Measurements from ENCODE around the gene DAD1.
"Not testable (repeated sequence)": the region's sequence is repeated elsewhere in the genome, so short reads cannot be mapped to it uniquely, and the experiment has no call there.

DAD1 gene

DNA sequence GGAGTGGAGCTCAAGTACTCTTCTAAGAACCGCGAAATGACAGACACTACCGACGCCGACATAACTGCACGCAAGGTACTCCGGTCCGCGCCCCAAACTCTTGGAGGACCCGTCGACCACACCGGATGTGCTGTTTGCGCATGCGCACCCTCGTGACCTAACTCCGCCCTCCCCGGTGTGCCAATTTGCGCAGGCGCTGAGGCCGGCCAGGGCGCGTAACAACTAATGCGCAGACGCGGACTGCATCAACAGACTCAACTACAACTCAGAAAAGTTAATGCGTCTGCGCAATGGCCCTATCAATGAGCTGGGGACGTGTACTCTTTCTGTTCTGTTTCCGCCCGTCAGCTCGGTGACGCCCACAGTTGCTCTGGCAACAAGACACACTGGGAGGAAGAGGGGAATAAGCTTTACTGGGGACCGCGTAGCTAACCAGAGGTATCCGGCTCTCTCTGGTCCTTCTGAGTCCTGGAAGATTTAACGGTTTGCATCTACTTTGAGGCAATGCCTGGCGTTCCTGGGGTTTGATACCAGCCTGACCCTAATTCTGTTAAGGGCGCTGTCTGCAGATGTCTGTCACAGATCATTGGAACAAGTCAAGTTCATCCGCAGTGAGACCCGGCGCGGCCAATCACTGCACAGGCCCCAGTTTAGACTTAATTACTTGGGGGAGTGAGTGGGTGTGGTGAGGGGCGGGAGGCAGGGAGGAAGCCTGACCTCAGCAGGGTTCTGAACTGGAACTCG, at the start of gene DAD1:
DAD1 (minus strand) TSS at position 129 of the 744 bp plus-strand sequence; CDS start at position 62, 67 bp downstream.
- TF ChIP-seq, protein P1, sequence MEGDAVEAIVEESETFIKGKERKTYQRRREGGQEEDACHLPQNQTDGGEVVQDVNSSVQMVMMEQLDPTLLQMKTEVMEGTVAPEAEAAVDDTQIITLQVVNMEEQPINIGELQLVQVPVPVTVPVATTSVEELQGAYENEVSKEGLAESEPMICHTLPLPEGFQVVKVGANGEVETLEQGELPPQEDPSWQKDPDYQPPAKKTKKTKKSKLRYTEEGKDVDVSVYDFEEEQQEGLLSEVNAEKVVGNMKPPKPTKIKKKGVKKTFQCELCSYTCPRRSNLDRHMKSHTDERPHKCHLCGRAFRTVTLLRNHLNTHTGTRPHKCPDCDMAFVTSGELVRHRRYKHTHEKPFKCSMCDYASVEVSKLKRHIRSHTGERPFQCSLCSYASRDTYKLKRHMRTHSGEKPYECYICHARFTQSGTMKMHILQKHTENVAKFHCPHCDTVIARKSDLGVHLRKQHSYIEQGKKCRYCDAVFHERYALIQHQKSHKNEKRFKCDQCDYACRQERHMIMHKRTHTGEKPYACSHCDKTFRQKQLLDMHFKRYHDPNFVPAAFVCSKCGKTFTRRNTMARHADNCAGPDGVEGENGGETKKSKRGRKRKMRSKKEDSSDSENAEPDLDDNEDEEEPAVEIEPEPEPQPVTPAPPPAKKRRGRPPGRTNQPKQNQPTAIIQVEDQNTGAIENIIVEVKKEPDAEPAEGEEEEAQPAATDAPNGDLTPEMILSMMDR (IDR thresholded peaks at IDR 0.05): no peak; the same call in 1 of the 2 replicates
- TF ChIP-seq ZFX (IDR thresholded peaks at IDR 0.05; ENCODE audit: borderline replicate concordance): no peak
- H3K27ac ChIP-seq: peak within 1 kb of the TSS; percentile 73

DNA sequence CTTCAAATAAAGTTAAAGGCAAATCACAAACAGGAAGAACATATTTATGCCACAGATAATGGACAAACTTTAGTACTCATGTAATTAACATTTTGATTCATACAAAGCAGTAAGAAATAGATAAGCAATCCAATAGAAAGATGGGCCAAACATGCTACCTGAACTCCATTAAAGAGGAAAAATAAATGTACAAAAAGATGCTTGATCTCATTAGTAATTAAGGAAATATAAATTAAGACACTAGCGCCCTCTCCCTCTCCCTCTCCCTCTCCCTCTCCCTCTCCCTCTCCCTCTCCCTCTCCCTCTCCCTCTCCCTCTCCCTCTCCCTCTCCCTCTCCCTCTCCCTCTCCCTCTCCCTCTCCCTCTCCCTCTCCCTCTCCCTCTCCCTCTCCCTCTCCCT, 47.0 kb upstream of the DAD1 start:
- H3K27ac ChIP-seq: not testable (repeated sequence)

DNA sequence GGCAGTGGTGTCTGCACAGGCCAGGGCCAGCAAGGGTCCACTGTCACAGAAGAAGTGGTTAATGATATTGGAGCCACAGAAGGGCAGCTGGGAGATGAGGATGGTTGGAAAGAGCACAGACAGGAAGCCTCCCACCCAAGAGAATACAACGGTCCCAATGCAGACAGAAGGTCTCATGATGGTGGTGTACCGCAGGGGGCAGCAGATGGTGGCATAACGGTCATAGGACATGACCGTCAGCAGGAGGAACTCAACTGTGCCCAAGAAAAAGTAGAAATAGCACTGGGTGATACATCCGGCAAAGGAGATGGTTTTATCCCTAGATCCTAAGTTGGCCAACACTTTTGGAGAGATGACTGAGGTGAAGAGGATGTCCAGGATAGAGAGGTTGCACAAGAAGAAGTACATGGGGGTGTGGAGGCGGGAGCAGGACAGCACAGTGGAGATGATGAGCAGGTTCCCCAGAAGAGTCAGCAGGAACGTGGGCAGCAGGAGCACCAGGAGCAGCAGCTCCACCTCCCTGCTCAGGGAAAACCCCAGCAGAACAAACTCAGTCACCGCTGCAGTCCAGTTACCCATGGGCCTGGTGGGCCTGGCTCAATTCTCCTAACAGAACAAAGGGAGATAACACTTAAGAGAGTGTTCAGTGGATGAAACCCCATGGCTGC, 45.3 kb upstream of the DAD1 start:
- H3K27ac ChIP-seq: no peak overlapping the region
- TF ChIP-seq, protein P1 (IDR thresholded peaks at IDR 0.05): no peak
- no peak for TF ChIP-seq ZFX (IDR thresholded peaks at IDR 0.05; ENCODE audit: borderline replicate concordance)

DNA sequence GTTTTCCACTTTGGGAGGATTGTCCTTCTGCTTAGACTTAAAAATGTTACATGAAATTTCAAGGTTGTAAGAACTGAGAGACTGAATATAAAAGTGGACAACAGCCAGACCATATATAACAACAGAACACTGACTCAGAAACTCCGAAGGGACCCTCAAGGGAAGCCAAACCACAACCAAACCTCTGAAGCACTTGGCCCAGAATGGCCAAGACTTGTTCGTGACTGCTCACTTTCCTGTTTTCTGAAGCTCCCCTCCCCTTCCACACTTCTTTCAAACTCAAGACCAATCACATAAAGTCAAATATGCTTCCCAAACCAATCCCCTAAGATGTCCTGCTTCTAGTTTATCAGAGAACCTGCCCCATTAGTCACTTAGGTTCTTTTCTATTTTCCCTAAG, 41.5 kb upstream of the DAD1 start:
- no peak overlapping the region for H3K27ac ChIP-seq
- TF ChIP-seq, protein P1 (IDR thresholded peaks at IDR 0.05): no peak
- no peak for TF ChIP-seq ZFX (IDR thresholded peaks at IDR 0.05; ENCODE audit: borderline replicate concordance)

DNA sequence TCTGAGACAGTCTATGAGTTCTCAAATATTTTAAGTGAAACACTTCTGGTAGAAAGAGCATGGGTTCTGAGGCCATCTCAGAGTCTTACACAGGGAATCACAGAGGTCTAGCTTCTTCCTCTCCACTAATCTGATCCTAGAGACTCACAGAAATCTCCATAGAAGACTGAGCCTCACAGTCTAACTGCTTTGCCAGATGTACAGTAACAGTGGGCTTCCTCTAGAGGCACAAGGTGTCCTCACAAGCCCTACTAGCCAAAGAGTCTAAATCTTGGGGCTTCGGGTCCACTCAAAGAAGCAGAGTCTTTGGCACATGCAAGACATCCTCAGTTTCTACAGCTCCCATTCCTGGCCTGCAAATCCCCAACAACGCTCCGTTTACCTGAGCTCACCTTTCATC, 41.0 kb upstream of the DAD1 start:
- no peak overlapping the region for H3K27ac ChIP-seq
- TF ChIP-seq, protein P1 (IDR thresholded peaks at IDR 0.05): no peak
- TF ChIP-seq ZFX (IDR thresholded peaks at IDR 0.05; ENCODE audit: borderline replicate concordance): no peak

DNA sequence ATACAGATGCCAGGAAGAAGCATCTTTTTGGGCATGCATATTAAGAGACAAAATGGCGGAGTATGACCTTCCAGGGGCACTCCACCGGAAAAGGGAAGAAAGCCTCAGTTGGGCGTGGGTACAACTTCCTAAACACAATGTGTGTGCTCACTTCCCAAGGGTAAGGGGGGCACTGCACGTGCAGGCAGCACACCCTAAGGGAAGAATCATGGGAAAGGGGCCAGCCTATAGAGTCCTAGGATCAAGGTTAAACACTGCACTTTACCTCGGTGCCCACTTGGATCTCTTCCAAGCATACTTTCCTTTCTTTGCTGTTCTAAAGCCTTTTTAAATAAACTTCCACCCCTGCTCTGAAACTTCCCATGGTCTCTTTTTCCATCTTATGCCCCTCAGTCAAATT, 40.3 kb upstream of the DAD1 start:
- no peak for TF ChIP-seq ZFX (IDR thresholded peaks at IDR 0.05; ENCODE audit: borderline replicate concordance)
- TF ChIP-seq, protein P1 (IDR thresholded peaks at IDR 0.05): no peak

DNA sequence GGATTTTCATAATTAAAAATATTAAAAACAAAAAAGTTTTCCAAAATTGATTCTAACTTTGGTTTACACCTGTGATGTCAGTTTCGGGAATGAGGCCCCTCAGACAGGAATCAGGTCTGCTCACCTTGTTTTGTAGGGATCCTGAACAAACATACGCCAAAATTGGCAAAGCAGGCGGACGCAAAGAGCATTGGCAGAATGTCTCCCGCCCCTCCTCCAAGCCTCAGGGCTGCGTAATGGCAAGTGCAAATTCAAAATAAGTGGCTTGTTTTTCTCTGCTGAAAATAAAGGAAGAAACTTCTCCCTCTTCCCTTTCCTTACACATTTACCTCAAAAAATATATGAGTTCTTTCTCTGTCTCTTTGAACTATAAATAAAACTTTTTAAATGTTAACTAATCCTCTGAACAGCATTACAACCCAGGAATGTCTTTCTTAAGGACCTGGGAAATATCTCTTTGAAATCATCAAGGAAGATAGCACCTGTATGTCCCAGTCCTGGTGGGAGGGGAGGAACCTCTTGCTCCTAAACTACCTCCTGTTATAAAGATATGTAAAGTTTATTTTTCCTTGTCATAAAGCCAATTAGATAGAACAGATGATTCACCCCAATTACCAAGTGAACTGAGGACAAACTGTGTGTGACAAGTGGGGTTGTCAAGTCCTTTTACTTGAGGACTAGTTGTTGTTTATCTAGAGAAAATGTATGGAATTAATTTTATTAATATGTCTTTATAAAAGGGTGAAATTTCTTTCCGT, 38.7 kb upstream of the DAD1 start:
- H3K27ac ChIP-seq: no peak overlapping the region
- TF ChIP-seq ZFX (IDR thresholded peaks at IDR 0.05; ENCODE audit: borderline replicate concordance): no peak
- TF ChIP-seq, protein P1 (IDR thresholded peaks at IDR 0.05): no peak

More for the DNA sequence above, 40.3 kb upstream of the DAD1 start:
- H3K27ac ChIP-seq: no peak overlapping the region

Data from 22Rv1 (cell line).